GM10847 (cell line): ENCODE measurements around the gene MBNL1.

Experiments used
- POLR2A ChIP-seq: IDR thresholded peaks from 2 replicates; pipeline ENCODE4 v1.6.1; 2011; ENCODE audit not compliant: insufficient read length; ENCODE audit errors: extremely low read depth

The MBNL1 gene

DNA sequence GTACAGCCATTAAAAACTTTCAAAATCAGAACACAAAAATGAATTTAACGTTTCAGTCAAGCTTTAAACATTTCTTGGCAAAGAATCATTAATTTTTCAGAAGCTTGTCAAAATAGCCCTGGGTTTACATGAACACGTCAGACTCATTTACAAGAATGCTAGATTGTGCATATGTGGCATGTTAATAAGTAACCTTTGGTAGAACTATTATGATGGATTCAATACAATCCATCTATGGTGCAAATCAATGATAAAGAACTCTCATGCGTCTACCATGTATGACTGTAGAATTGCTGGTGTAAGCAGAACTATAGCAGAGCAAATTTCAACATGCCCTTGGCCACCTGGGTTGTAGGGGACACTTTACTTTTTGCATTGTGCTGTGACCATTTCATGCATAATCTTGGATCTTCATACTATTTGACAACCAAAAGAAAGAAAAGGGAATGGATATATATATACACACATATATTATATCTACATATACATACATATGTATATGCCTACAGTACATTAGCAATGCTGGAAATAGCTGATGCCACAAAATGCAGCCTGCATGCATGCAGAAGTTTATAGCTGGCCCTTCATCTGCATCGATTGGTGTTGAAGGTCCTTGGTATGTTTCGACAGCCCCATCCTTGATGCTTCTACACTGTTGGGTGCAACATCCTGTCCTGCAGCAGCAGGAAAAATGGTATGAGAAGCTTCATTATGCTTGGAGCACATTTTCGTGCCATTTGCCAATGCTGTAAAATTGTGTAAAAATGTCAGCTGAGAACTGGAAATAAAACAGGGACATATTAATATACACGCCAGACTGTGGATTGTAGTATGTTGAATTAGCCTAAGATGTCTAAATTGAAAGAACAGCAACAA is 189.0 kb downstream of the MBNL1 start:
- no peak for TF ChIP-seq POLR2A

- no peak for TF ChIP-seq POLR2A
These were observed 189.8 kb downstream of the MBNL1 start for GRCh38 chr3:152458376-152459117.

GRCh38 chr3:152459118-152459515 is 190.4 kb downstream of the MBNL1 start:
- TF ChIP-seq POLR2A, result no peak

DNA sequence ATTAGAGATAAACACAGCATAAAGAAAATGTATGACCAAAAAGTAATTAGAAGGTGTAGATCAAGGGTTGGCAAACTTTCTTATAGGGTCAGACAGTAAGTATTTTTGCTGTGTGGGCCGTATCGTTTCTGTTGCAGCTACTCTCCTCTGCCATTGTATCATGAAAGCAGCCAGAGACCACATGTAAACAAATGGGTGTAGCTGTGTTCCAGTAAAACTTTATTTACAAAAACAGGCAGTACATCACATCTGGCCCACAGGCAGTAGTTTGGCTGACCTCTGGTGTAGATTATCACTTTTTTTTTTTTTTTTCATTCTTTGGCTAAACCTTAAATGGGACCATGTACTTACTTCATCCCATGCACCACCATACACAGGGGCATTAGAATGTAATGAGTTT is 190.8 kb downstream of the MBNL1 start:
- TF ChIP-seq POLR2A, result no peak

DNA sequence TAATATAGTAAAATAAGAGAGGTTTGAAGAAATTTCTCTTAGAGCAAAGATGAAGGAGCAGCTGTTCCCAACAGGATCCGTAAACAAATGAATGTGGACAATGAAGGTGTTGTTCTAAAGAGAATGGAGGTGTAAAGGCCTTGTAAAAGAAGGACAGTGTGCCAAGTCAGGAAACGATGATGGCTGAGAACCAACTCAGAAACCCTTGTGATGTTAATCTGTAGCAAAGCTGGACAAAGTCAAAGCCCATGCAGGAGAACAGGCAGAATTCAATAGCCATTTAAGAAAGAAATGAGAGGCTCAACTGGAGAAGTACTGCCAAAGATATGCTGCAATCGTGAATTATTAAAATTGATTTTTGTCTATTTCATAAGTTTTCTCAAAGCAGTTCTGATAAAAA is 192.2 kb downstream of the MBNL1 start:
- TF ChIP-seq POLR2A, result no peak

GRCh38 chr3:152461460-152461859 is 192.7 kb downstream of the MBNL1 start:
- no peak for TF ChIP-seq POLR2A

DNA sequence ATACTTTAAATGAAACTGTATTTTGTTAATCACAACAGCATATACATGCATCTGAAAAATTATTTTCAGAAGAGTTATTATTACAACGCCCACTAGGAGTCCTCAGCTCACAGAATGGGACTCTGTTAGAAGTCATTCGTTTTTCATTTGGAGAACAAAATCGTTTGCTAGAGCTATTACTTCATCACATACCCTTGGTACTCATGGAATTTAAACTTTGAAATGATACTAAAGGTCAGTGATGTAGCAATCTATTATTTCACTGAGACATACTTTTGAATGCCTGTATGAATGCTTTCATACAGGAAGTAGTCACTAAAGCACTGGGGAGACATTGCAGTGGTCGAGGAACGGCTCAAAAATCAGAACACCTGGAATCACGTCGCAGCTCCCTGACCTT is 198.1 kb downstream of the MBNL1 start:
- TF ChIP-seq POLR2A, result no peak

- no peak for TF ChIP-seq POLR2A
These were observed 200.7 kb downstream of the MBNL1 start for GRCh38 chr3:152469248-152470025.

DNA sequence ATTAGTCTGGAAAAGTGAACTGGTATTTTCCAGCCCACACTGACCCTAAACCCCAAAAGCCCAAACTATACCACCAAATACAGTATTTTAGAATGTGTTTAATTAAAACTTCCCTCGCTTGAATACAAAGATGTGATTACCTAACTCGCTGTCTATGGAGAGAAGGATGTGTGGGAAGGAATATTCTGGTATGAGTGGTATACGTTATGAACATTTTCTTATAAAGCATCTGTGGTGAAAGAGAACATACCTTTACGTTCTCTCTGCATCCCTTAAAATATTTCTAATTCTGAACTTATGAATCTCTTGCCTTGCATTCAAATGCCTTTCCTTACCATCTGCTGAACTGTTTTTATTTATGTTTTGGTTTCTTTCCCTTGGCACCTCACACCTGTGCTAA is 201.4 kb downstream of the MBNL1 start:
- TF ChIP-seq POLR2A, result no peak

GRCh38 chr3:152470893-152471292 is 202.2 kb downstream of the MBNL1 start:
- no peak for TF ChIP-seq POLR2A

DNA sequence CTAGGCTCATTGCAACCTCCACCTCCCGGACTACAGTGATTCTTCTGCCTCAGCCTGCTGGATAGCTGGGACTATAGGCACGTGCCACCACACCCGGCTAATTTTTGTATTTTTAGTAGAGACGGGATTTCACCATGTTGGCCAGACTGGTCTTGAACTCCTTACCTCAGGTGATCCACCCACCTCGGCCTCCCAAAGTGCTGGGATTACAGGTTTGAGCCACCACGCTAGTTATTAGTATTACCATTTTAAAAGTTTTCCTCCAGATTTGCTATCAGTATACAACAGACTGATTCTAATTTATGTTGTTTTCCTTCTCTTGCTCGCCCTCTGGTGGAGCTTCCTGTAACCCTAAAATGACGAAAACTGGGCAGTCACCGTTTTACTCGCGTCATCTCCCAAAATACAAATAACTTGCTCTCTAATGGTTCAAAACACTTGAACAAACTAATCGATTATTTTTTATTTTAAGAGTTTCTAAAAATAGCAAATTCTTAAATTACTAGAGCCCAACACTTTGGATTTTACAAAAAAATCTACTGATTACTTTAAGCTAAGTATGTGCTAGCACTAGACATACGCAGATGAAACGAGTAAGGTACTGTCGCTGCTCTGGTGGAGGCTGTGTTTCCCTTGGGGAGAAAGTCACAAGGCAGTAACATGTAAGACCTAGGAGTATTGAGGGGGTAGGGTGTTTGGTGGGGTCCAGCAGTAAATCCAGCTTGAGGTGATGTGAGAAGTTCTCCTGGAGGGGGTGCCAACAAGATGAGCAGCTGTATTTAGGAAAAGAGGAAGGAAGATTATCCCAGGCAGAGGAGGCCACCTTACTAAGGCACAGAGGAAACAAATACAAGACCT is 203.3 kb downstream of the MBNL1 start:
- no peak for TF ChIP-seq POLR2A

DNA sequence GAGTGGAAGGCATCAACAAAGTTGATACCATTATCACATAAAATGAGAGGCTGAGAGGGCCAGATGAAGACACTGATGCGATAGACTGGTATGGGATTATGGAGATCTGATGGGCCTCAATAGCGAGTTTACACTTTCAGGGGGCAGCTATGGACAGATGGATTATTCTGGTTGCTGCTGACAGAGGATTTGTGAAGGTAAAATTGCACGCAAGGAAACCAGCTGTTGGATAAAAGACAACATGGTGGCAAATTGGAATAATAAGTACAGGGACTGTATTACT is 203.9 kb downstream of the MBNL1 start:
- no peak for TF ChIP-seq POLR2A

- TF ChIP-seq POLR2A, result no peak
These were observed 205.9 kb downstream of the MBNL1 start for GRCh38 chr3:152474585-152474984.

GRCh38 chr3:152477422-152477821 is 208.7 kb downstream of the MBNL1 start:
- TF ChIP-seq POLR2A, result no peak
